Endometrial microvascular endothelial cells (primary cell): ENCODE results near the gene GCHFR. TPM values are rescaled to one million over a fixed set of nuclear protein-coding genes. Genes with fewer than 3 reads are reported as not detected.

Experiments
- in situ Hi-C: cut with HindIII; loops from 2 replicates; pipeline ENCODE4 v1.10.0; 2017; ENCODE audit warnings: low sequenced_read_pairs, low pct_unique_long_range_greater_than_20kb; ENCODE audit errors: inconsistent ontology term
- total RNA-seq: library from RNA; depleted of rRNA; stranded (reverse); fragments of >200 nt; gene quantifications from one replicate; pipeline ENCODE4 v1.2.3, GENCODE V29; 2015; ENCODE audit errors: inconsistent ontology term

GCHFR gene
- total RNA-seq, 1 donor from 2014 or later: 6.8 TPM

DNA sequence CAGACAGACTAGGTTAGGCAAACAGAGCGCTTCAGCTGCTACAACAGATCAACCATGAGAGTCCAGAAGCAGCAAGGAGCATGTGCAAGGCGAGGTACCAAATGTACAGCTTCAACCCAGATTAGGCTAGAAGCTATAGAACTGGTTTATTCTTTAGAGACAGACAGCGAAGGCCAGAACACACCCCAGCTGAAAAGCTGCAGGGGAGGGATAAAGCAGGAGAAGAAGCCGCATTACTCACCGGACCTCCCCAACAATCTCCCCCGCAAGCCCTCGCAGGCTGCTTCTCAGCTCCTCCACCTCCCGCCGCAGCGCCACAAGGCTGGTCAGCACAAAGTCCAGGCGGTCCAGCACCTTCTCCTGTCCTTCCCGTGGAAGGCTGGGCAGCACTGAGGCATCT is 12.1 kb upstream of the GCHFR start:
- in situ Hi-C loops: no loop called here

DNA sequence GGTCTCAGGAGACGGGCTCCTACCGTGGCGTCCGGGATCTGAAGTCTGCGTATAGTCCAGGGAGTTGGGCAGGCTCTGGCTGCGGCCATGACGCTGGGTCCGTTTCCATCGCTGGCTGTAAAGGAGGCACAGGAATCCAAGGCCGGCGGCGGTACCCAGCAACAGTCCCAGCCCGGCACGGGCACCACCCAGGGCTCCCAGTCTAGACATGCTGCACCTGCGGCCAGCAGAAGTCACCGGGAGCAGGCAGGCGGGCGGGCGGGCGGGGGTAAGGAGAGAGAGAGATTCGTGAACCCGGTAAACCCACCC is 9.3 kb upstream of the GCHFR start:
- in situ Hi-C loops: no loop called here

DNA sequence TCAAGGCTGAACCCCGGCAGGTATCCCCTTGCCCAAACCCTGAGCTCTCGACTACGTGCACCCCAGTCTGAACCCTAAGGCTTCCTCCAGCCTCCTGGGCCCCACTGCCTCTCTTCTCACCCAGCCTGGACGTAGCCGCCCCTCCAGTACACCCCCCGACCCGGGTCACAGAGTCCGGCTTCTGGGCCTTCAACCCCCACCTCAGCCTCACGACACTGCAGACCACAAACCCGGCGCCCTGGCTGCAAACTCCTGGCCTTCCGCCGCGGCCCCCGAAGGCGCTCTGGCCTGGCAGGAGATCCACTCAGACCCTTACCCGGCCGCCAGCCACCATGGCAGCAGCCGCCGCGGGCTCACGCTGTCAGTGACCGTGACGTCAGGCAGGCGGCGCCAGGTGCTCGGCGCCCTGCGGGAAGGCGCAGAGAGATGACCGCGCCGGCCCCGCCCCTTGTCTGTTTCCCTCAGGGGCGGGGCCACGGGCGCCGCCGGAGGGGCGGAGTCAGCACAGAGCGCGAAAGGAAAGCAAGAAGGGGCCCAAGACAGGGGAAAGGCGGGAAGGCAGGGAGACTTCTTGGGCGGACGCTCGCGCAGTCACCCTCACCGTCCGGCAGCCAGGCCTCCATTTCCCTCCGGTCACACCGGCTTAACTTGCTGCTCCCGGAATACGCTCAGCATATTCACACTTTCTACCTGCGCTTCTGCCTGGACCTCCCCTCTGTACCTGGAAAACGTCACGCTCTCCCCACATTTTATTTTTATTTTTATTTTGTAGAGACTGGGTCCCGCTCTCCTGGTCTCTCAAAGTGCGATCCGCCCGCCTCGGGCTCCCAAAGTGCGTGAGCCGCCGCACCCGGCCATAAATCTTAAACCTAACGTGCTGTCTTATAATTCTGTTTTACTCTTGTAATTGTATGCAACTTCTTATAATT is 8.7 kb upstream of the GCHFR start, which contains the start of gene RMDN3:
TSS of gene RMDN3 (minus strand) at position 372 of the 929 bp plus-strand sequence. CDS start 471 bp downstream, outside the sequence.
- in situ Hi-C loops: no loop called here

DNA sequence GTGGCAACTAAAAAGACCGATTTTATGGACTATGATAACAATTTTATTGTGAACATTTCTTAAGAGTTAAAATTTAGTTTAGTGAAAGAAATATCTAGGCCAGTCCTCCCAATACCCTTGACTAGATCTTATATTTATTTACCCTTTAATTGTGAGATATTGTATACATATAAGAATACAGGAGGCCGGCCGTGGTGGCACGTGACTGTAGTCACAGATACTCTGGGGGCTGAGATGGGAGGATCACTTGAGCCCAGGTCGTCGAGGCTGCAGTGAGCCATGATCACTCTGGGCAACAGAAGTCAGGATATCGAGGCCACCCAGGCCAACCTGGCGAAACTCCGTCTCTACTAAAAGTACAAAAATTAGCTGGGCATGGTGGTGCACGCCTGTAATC is 8.1 kb upstream of the GCHFR start:
- in situ Hi-C loops: no loop called here

DNA sequence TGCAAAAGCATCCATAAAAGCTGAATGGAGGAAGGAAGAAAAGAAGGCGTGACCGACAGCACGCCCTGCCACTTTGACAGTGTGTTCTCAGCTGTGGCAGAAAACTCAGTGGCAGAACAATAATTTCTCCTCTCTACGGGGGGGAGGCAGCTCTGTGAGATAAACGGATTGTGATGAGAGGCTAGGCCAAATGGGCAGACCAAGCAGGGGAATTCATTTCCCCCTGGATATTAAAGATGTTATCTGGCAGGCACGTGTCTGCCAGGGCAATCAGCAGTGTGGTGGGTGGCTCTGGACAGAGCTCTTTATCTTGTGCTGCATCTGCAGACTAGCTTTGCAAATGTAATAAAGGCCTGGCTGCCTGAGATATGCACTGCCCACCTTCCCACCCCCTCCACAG is 6.9 kb upstream of the GCHFR start:
- in situ Hi-C loops: no loop called here

DNA sequence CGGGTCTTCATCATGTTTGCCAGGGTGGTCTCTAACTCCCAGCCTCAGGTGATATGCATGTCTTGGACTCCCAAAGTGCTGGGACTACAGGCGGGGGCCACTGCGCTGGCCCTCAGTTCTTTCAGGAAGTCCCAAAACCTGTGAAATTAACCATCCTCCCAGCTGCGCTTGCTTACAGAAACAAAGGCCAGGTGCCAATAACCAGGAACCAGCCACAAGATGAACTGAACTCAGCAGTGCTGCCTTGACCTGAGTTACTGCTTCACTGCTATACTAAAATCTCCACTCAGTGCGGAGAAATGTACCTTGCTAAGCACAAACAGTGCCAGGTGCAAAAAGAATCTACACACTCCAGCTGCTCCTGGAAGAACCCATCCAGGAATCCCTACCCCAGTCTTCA is 3.9 kb upstream of the GCHFR start:
- in situ Hi-C loops: no loop called here

DNA sequence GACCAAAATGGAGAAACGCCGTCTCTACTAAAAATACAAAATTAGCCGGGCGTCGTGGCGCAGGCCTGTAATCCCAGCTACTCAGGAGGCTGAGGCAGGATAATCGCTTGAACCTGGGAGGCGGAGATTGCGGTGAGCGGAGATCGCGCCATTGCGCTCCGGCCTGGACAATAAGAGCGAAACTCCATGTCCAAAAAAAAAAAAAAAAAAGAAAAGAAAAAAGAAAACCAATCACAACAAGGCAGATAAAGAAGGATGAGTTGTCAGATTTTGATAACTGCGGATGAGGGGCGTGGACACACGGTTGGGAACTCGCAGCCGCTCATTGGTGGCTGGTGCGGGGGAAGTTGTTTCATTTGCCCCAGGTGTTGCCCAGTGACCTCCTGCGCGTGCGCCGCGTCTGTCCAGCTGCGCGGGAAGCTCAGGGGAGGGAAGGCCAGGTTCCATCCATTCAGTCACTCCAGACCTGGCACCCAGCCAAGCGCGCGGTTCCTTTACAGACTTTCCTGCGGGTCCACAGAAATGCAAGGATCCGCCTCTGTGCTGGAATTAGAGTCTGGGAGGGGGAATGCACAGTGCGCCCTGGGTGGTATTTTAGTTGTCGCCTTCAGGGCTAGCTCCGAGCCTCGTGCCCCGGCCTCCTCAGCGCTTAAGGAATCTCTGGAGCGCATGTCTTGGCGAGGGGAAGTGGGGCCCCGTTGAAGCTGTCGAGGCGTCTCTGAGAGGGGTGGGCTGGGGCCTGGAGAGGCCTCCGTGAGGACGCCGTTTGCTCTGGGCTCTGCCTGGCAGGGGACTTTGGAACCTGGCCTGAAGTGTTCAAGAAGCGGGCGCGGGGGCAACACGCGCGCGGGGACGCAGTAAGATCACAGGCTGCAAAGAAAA is 708 bp upstream of the GCHFR start:
- in situ Hi-C loops: no loop called here

DNA sequence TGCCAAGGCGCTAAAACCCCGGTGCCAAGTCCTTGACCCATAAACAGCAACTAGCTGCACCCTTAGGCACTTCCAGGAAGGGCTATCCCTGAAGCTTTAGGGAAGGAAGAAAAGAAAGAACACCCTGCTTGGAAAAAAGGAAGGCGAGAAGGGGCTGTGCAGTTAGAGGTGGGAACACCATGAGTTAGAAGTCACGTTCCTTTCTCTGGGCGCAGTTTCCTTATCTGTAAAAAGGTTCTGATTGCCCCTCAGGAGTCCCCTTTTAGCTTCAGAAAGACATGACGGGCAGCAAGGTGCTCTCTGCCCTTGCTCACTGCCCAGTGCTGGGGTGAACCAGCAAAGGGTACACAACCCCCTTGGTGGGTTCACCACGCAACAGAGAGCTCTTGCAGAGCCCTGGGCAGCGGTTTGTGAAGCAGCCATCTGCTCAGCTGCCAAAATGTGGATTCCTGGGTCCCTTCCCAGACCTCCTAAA is 798 bp downstream of the GCHFR start:
- in situ Hi-C loops: no loop called here

DNA sequence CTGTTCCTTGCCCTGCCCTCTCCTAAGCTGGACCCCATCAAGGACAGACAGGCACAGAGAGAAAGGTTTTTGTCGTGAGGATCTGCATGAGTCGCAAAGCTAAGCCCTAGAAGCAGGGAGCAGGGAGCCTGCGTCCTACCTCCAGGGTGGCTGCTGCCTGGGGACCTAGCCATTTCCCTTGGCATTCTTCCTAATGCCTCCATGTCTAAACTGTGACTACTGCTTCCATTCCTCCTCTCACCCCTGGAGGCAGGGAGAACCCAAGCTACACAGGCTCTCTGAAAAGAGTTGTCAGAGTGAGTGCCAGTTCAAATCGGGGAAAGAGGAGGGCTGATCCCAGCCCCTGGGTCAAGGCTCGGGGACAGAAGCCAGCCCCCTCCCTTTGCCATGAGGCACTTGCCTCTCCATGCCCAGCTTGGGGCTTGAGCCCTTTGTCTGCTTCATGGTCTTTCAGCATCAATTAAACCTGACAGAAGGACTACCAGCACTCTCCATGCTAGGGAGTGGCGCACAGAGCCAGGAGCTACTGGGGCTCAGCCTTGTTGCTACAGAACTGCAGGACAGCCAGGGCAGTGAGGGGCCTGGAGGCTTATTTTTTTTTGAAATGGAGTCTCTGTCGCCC is 2.4 kb downstream of the GCHFR start:
- in situ Hi-C loops: no loop called here

DNA sequence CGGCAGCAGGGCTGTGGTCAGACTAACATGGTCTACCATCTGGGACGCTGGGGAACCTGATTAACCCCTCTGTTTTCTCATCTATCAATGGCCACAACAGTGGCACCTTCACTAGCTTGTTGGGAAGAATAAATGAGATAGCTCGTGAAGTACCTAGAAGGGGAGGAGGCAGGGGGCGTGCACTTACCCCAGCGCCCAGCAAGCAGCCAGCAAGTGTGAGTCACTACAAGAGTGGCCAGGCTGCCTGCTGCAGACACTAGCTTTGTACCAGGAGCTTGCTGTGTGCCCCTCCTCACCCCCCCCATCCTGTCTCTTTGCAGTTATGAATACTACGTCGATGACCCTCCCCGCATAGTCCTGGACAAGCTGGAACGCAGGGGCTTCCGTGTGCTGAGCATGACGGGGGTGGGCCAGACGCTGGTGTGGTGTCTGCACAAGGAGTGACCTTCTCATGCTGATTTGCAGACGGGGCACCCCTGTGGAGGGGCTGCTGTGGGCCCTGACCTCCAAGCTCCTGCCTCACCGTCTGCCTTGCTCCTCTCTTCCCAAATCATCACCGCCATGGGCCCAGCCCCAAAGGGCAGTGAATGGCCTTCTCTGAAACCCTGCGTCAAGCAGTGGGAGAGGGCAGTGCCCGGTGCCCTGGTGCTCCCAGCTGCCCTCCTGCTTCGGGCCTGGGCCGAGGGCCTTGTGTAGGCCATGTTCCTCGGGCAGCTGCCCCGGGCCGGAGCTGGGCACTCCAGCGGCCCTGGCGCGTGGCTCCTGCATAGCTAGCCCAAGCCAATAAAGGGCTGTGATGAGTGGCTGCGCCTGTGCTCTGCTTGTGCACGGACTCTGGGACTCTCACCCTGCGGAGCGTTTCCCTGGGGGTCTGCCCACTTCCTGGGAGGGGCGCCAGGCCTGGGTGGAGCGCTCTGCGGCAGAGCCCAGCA is 3.3 kb downstream of the GCHFR start:
- in situ Hi-C loops: no loop called here

DNA sequence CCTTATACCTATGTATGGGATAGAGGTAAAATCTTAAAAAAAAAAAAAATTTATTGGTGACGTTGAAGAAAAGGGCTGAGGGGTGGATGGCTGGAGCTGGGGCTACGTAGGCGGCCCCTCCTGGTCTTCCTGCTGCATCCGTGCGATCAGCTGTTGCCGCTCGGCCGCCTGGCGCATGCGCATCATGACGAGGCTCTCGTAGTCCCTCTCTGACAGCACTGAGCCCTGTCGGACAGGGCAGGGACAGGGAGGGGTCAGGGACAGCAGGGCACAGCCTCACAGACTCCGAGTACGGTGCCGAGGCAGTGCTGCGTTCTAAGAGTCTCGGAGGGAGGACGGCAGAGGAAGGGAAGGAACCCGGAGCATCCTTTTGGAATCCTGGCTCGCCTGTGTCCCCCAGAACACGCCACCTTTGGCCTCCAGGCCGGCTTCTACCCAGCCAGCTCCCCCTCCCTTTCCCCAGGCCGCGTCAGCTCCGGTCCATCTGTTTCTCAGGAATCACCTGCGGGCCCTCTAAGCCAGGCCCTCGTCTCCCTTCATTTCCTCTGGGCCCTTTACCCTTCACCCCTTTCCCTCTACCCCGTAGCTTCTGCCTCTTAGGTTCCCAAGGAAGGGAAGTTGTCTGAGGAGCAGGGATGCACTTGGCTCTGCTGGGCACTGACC is 4.1 kb downstream of the GCHFR start:
- in situ Hi-C loops: no loop called here

DNA sequence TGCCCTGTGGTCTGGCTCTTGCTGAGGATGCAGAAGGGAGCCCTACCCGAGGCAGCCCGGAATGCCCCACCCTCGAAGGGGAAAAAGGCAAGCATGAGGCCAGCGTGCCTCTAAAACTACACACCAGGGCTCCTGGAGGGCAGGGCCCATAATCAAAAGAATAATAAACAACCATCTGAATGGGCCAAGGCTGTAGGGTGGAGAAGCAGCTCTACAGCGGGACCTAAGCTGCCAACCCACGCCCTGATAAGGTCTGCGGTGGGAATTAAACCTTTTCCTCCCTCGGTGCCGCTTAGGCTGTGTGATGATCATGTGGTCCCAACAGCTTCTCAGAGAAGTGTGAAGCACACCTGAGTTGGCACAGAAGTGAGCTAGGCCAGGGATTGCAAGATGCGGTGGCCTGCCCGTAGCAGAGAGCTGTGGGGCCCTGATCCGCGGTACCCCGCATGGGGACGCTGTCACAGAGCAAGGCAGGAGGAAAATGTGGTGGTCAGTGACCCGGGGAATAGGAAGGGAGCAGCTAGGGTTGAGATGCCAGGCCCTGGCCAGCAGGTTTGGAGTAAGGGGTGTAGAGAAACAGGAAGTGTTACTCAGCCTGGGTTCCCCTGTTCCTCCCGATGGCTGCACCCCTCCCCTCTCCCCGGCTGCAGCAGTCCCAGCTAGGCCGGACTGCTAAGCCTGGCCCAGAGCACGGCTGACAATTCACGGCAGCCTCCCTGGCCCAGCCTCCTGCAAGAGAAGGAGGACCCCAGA is 4.8 kb downstream of the GCHFR start:
- in situ Hi-C loops: no loop called here

DNA sequence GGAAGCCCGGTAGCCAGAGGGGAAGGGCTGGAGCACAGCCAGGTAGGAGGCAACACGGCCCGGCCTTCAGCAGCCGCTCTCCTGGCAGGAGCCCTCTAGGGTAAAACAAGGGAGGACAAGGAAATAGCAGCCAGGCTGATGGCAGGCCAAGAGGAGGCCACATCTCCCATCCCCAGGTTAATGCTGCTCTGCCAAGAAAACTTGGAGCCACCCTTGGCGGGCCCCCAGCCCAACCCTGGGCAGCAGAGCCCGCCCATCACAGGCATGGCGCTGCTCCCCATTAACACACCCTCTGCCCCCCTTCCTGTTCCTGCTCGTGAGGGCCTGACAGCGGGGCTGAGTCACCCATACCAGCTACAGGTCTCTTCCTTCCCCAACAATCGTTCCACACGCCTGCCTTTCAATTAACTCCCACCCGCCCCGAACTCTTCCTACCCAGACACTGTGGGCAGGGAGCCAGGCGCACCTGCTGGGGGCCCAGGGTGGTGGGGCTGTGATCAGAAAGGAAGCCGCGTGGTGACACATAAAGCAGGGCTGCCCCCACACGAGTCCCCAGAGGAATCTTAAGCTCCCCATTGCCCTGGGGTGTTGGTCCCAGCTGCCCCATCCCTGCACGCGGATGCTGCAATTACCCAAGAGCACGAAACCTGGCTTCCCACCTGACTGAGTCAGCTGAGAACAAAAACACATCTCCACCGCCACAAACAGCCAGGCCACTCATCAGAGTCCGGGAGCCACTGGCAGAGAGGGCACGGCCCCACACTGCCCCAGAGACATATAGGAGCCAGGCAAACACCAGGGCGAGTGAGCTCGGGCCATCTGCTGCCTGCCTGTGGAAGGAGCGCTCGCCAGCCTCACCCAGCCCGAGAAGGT is 5.6 kb downstream of the GCHFR start, which contains the start of gene C15orf62:
TSS of gene C15orf62 (plus strand) at position 707 of the 873 bp plus-strand sequence. CDS start 516 bp downstream, outside the sequence.
- in situ Hi-C loops: no loop called here

DNA sequence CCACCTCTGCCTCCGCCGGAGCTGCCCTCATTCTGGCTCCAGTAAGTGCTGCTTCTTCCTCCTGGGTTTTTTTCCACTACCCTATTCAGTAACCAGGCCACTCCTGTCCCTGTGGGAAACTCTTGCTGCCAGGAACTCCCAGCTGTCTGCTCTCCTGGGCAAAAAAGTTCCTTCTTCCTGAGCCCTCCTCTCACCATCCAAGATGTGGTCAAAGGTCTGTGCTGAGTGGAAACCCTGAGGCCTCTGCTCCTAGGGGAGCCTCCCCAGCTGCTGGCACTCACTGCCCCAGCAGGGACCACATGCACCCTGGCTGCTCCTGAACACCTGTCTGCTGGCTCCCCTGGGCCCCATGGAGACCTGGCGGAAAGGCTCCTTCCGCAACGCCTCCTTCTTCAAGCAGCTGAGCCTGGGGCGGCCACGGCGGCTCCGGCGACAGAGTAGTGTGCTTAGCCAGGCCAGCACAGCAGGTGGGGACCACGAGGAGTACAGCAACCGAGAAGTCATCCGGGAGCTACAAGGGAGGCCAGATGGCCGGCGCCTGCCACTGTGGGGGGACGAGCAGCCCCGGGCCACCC is 6.4 kb downstream of the GCHFR start:
- in situ Hi-C loops: no loop called here

DNA sequence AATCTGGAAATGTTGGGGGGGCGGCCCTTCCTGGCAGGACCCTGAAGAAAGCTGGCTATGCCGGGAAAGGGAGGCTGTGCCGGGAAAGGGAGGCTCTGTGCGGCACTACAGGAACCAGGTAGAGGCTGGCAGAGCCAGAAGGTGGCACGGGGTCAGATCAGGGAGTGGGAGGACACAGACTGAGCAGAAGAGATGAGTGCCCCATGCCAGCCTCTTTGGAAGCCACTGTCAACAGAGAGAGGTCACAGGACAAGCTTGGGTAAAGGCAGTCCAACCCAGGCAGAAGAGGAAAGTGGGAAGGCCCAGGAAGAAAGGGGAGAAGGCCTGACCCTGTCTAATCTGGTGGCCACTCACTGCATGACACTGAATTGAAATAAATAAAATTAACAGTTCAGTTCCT is 7.4 kb downstream of the GCHFR start:
- in situ Hi-C loops: no loop called here

DNA sequence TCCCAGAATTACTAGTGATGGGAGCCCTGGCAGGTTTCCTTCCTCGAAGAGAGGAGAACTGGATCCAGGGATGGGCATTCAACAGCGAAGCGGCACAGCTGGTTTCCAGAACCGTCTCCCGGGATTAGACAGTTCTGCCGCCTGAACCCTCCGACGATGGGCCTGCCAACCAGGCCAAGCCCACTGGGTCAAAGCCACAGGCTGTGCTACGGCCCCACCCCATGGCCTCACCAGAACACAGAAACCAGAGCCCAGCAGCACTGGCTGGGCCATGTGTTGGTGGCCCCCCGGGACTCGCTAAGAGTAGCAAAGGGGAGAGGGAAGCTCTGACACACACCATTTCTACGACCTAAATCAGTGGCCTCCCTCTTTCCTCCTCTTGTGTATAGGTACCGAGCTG is 8.1 kb downstream of the GCHFR start:
- in situ Hi-C loops: no loop called here
